Suprapubic skin (tissue), 4 donors: ENCODE data around the gene TNXB. TPM values are rescaled to one million over a fixed set of nuclear protein-coding genes. Genes with fewer than 3 reads are reported as not detected.

Source experiments
- DNase-seq, 2 donors: peaks; one replicate each; pipeline ENCODE4 v3.0.0-alpha.2; 2019; ENCODE audit warnings: low spot score in 2 of 2
- H3K27ac ChIP-seq: fragments of 200-600 bp; sonication (generic); one replicate; pipeline ENCODE4 v1.5.1; 2019
- H3K27me3 ChIP-seq: fragments of 200-600 bp; sonication (generic); one replicate; pipeline ENCODE4 v1.5.1; 2019
- H3K36me3 ChIP-seq: fragments of 200-600 bp; sonication (generic); one replicate; pipeline ENCODE4 v1.5.1; 2019
- H3K4me1 ChIP-seq: fragments of 200-600 bp; sonication (generic); one replicate; pipeline ENCODE4 v1.5.1; 2019
- H3K4me3 ChIP-seq: fragments of 200-600 bp; sonication (generic); one replicate; pipeline ENCODE4 v1.5.1; 2019; ENCODE audit warnings: mild to moderate bottlenecking
- H3K9me3 ChIP-seq: fragments of 200-600 bp; sonication (generic); one replicate; pipeline ENCODE4 v1.5.1; 2019
- CTCF ChIP-seq, 2 donors: fragments of 200-600 bp in 1 of 2; fragments of 450-650 bp in 1 of 2; sonication (generic) in 1 of 2; IDR thresholded peaks; one replicate each; pipeline ENCODE4 v1.5.1; 2016 to 2019; ENCODE audit warnings: antibody characterized with exemption in 2 of 2, mild to moderate bottlenecking in 1 of 2, moderate library complexity in 1 of 2
- EP300 ChIP-seq: sonication (generic); formaldehyde crosslinking; IDR thresholded peaks from one replicate; pipeline ENCODE4 v1.6.1; 2017; ENCODE audit warnings: antibody characterized with exemption
- POLR2A ChIP-seq, 2 donors: fragments of 450-650 bp; IDR thresholded peaks; one replicate each; pipeline ENCODE4 v1.6.1; 2017; ENCODE audit warnings: antibody characterized with exemption in 2 of 2, mild to moderate bottlenecking in 2 of 2, moderate library complexity in 2 of 2
- POLR2AphosphoS5 ChIP-seq, 3 donors: sonication (generic); formaldehyde crosslinking; IDR thresholded peaks; one replicate each; pipeline ENCODE4 v1.6.1; 2017; ENCODE audit warnings: antibody characterized with exemption in 3 of 3
- WGBS: methylation state at CpG from one replicate; pipeline ENCODE4 v1.1.5; 2018; 5-methylcytosine and 5-hydroxymethylcytosine counted together
- total RNA-seq, 4 donors: library from RNA; depleted of rRNA; stranded (reverse); fragments of >200 nt; gene quantifications; one replicate each; pipeline ENCODE4 v1.1.0, GENCODE V29; 2016

Gene TNXB
- total RNA-seq, 4 donors from 2014 or later, result 25.7 to 52.5 (median 40.2) TPM

DNA sequence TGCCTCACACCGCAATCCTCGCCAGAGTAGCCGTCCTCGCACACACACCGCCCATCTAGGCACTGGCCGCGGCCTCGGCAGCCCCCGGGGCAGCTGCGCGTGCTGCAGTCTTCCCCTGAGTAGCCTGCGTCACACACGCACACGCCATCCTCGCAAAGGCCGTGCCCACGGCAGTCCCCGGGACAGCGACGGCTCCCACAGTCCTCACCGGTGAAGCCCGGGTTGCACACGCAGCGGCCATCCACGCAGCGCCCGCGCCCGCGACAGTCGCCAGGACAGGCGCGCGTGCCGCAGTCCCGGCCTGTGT is 13.1 kb downstream of the TNXB start:
- 44% methylated on average over 15 of the region's 36 CpGs for WGBS
- no peak for DNase-seq
- H3K27me3 ChIP-seq, result peaks cover 24% of the 10 kb centered on the region
- no peak for TF ChIP-seq EP300
- TF ChIP-seq POLR2AphosphoS5 (IDR thresholded peaks at IDR 0.05), result no peak
- no peak for TF ChIP-seq CTCF (IDR thresholded peaks at IDR 0.05)
- TF ChIP-seq POLR2A (IDR thresholded peaks at IDR 0.05), result no peak
- H3K4me1 ChIP-seq, result peaks cover 34% of the 10 kb centered on the region
- H3K36me3 ChIP-seq, result peaks cover 14% of the 10 kb centered on the region
- peak overlapping the region; percentile 27 for H3K4me3 ChIP-seq
- H3K9me3 ChIP-seq, result no peaks in the 10 kb centered on the region
- H3K27ac ChIP-seq, result no peak overlapping the region

GRCh38 chr6:32095338-32096086 is 13.6 kb downstream of the TNXB start:
- WGBS, result 82% methylated on average over 2 of the region's 30 CpGs
- Histone ChIP-seq H3K9me3 (no peaks in the 10 kb centered on the region), H3K4me3 (peak overlapping the region; percentile 27), H3K27ac (no peak overlapping the region), H3K36me3 (peaks cover 14% of the 10 kb centered on the region), H3K4me1 (peaks cover 34% of the 10 kb centered on the region), H3K27me3 (peaks cover 24% of the 10 kb centered on the region)
- peak in 1 of 2 donors; percentile 64 for DNase-seq
- no peak for TF ChIP-seq EP300
- TF ChIP-seq POLR2AphosphoS5 (IDR thresholded peaks at IDR 0.05), result no peak
- TF ChIP-seq CTCF (IDR thresholded peaks at IDR 0.05), result no peak
- no peak for TF ChIP-seq POLR2A (IDR thresholded peaks at IDR 0.05)

- Histone ChIP-seq H3K4me3 (no peak overlapping the region), H3K36me3 (peaks cover 14% of the 10 kb centered on the region), H3K9me3 (no peaks in the 10 kb centered on the region), H3K27me3 (peaks cover 24% of the 10 kb centered on the region), H3K27ac (peak overlapping the region; percentile 75), H3K4me1 (peaks cover 39% of the 10 kb centered on the region)
- TF ChIP-seq POLR2AphosphoS5 (IDR thresholded peaks at IDR 0.05) (peak in 1 of 3 donors; percentile 34), POLR2A (IDR thresholded peaks at IDR 0.05) (no peak)
- 49% methylated on average over 8 of the region's 8 CpGs for WGBS
- DNase-seq, result peak in 1 of 2 donors; percentile 75
Measured at GRCh38 chr6:32092760-32093497, 16.2 kb downstream of the TNXB start.

- no peaks in the 10 kb centered on the region for H3K27me3 ChIP-seq
- peaks cover 37% of the 10 kb centered on the region for H3K4me1 ChIP-seq
- no peaks in the 10 kb centered on the region for H3K9me3 ChIP-seq
- DNase-seq, result no peak
- TF ChIP-seq CTCF (IDR thresholded peaks at IDR 0.05) (no peak), POLR2A (IDR thresholded peaks at IDR 0.05) (no peak), POLR2AphosphoS5 (IDR thresholded peaks at IDR 0.05) (no peak), EP300 (no peak)
- H3K27ac ChIP-seq, result peak overlapping the region; percentile 29
- no peak overlapping the region for H3K4me3 ChIP-seq
- no peaks in the 10 kb centered on the region for H3K36me3 ChIP-seq
- WGBS, result 92% methylated on average over 6 of the region's 10 CpGs
Measured at GRCh38 chr6:32089082-32089828, 19.9 kb downstream of the TNXB start.

DNA sequence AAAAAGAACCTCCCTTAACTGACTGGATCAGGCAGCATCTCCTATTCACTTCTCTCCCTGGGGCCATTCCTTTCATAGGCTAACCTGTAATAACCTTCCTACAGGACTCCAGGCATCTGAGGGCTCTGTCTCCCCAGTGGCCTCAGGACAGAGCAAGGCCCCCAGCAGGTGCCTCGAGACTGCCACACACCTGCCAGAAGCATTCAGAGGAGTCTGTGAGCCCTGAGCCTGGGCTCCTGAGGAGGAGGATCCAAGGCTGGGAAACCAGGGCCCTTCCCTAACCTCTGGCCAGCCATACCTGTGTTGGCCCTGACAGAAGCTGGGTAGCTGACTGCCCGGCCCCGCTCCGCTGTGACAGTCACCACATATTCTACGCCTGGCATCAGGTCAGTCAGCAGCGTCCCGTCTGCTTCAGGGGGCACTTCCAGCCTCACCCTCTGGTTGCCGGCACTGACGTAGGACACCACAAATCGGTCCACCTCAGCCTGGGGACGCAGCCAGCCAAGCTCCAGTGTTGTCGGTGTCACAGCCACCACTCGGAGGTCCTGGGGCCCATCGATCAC is 20.6 kb downstream of the TNXB start:
- no peak for TF ChIP-seq CTCF (IDR thresholded peaks at IDR 0.05)
- TF ChIP-seq EP300, result no peak
- TF ChIP-seq POLR2AphosphoS5 (IDR thresholded peaks at IDR 0.05), result no peak
- no peak for TF ChIP-seq POLR2A (IDR thresholded peaks at IDR 0.05)
- Histone ChIP-seq H3K4me1 (peaks cover 35% of the 10 kb centered on the region), H3K27me3 (no peaks in the 10 kb centered on the region), H3K9me3 (no peaks in the 10 kb centered on the region), H3K4me3 (no peak overlapping the region), H3K36me3 (no peaks in the 10 kb centered on the region), H3K27ac (no peak overlapping the region)
- 93% methylated on average over 9 of the region's 14 CpGs for WGBS
- DNase-seq, result peak in 1 of 2 donors; percentile 66
